Peyer's patch (tissue), 4 donors: Measurements from ENCODE around the gene IQCN.

Source experiments
- CTCF ChIP-seq, 6 experiments: fragments of 450-650 bp in 4 of 6; fragments of 200-600 bp in 2 of 6; sonication (generic) in 1 of 6; IDR thresholded peaks; one replicate each; pipeline ENCODE4 v1.5.1; 2017 to 2019; ENCODE audit warnings: antibody characterized with exemption in 6 of 6, mild to moderate bottlenecking in 3 of 6, moderate library complexity in 1 of 6
- POLR2A ChIP-seq, 2 donors: fragments of 450-650 bp; IDR thresholded peaks; one replicate each; pipeline ENCODE4 v1.5.1; 2017; ENCODE audit warnings: antibody characterized with exemption in 2 of 2, mild to moderate bottlenecking in 2 of 2, moderate library complexity in 2 of 2

- TF ChIP-seq CTCF (IDR thresholded peaks at IDR 0.05) (peak in 2 of 6 experiments; percentile 20 to 23), POLR2A (IDR thresholded peaks at IDR 0.05) (peak; percentile 93 to 99)
These were observed 7.1 kb upstream of the IQCN start, which contains the start of gene JUND for GRCh38 chr19:18281082-18282020.
